ENCODE data around the gene ATXN1.
A peak's percentile ranks its signal among the peaks of the same experiment; 100 is the strongest.

ATXN1 gene

GRCh38 chr6:16669227-16669626 lies 92.0 kb downstream of the ATXN1 start (continued):
- TF ChIP-seq REST (tag by site-specific recombination; IDR thresholded peaks at IDR 0.05) (no peak), ZNF433 (tag by site-specific recombination; IDR thresholded peaks at IDR 0.05; ENCODE audit: low read depth) (no peak), ZXDB (tag by site-specific recombination; IDR thresholded peaks at IDR 0.05) (no peak), SETDB1 (IDR thresholded peaks at IDR 0.05; ENCODE audit: insufficient read length, low read length) (no peak), ZNF157 (tag by site-specific recombination; IDR thresholded peaks at IDR 0.05) (no peak), ZNF514 (tag by site-specific recombination; IDR thresholded peaks at IDR 0.05) (no peak), ZNF768 (tag by site-specific recombination; IDR thresholded peaks at IDR 0.05) (no peak), ZNF292 (tag by site-specific recombination; IDR thresholded peaks at IDR 0.05; ENCODE audit: borderline replicate concordance, low read depth) (no peak), ZNF221 (tag by site-specific recombination; IDR thresholded peaks at IDR 0.05; ENCODE audit: borderline replicate concordance) (no peak), GLI2 (tag by site-specific recombination; IDR thresholded peaks at IDR 0.05; ENCODE audit: borderline replicate concordance, low read depth) (no peak), WT1 (tag by site-specific recombination; IDR thresholded peaks at IDR 0.05) (0 out of 2 replicates have a peak, but pooled peaks have one; percentile 4), ZNF184 (tag by site-specific recombination; IDR thresholded peaks at IDR 0.05) (no peak), TCF7L2 (IDR thresholded peaks at IDR 0.05; ENCODE audit: borderline replicate concordance, low read depth, low read length) (no peak), ZNF398 (tag by site-specific recombination; IDR thresholded peaks at IDR 0.05) (peak; percentile 59), SP7 (tag by site-specific recombination; IDR thresholded peaks at IDR 0.05) (peak; percentile 29; the same call in 1 of the 2 replicates), ZNF785 (tag by site-specific recombination; IDR thresholded peaks at IDR 0.05) (no peak), ZNF202 (tag by site-specific recombination; IDR thresholded peaks at IDR 0.05; ENCODE audit: borderline replicate concordance) (no peak), ZNF488 (tag by site-specific recombination; IDR thresholded peaks at IDR 0.05) (no peak), ZNF624 (tag by site-specific recombination; IDR thresholded peaks at IDR 0.05) (no peak), GFI1B (tag by site-specific recombination; IDR thresholded peaks at IDR 0.05) (no peak), ZNF362 (tag by site-specific recombination; IDR thresholded peaks at IDR 0.05) (0 out of 2 replicates have a peak, but pooled peaks have one; percentile 49), ZNF175 (tag by site-specific recombination; IDR thresholded peaks at IDR 0.05) (no peak), FEZF1 (tag by site-specific recombination; IDR thresholded peaks at IDR 0.05) (peak; percentile 49; the same call in 1 of the 2 replicates), ZNF10 (tag by site-specific recombination; IDR thresholded peaks at IDR 0.05) (no peak), ZNF19 (tag by site-specific recombination; IDR thresholded peaks at IDR 0.05; ENCODE audit: low read depth) (no peak), SALL2 (tag by site-specific recombination; IDR thresholded peaks at IDR 0.05; ENCODE audit: borderline replicate concordance) (no peak), HOXC10 (CRISPR knock-in tag; IDR thresholded peaks at IDR 0.05) (no peak), ZFP41 (tag by site-specific recombination; IDR thresholded peaks at IDR 0.05; ENCODE audit: borderline replicate concordance) (no peak), PBX3 (CRISPR knock-in tag; IDR thresholded peaks at IDR 0.05) (no peak), ZNF692 (tag by site-specific recombination; IDR thresholded peaks at IDR 0.05) (no peak), ZNF404 (tag by site-specific recombination; IDR thresholded peaks at IDR 0.05) (no peak)
